ENCODE results near the gene UBE2V1. TPM values are rescaled to one million over a fixed set of nuclear protein-coding genes. Genes with fewer than 3 reads are reported as not detected.
"Not testable (repeated sequence)": the region's sequence is repeated elsewhere in the genome, so short reads cannot be mapped to it uniquely, and the experiment has no call there.

Gene UBE2V1
- total RNA-seq, 1 experiment from 2014 or later = 105 TPM

DNA sequence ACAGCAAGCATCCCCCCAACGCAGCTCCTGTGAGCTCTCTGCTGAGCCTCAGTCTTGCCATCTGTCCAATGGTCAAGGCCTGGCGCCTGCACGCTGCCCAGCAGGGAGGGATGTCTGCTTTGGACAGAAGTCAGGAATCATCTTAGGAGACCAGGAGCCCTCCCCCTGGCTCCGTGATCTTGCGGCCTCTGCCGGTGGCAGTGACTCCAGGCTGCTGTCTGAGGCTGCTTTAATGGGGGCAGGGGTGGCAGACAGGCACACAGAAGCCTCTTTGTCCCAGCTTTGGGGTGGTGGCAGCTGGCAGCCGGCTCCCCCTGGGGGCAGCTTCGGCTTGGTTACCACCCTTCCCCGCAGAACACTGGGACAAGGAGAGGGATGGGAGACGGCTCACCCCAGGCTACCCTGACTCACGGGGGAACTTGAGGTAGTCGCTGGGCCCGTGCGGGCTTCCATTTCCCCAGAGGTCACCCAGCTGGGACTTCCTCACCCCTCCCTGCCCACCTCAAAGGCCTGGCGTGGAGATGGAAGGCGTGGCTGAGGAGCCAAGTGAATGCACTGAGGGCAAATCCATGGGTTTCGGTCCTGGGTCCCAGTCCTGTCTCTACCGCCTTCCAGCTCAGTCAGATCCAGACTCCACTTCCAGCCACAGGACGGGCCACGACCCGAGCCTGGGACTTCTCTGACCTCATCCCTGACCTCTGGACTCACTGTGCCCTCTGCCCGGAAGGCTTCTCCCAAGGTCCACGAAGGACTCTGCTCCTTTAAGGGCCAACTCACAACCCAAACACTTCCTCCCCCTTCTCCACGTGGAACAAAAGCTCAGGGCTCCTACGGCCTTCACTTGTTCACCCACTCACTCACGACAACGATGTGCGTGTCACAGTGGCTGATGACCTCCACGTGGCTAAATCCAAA, 25.8 kb upstream of the UBE2V1 start:
- peak; percentile 53 for DNase-seq (ENCODE audit: extremely low read depth, low read depth)

DNA sequence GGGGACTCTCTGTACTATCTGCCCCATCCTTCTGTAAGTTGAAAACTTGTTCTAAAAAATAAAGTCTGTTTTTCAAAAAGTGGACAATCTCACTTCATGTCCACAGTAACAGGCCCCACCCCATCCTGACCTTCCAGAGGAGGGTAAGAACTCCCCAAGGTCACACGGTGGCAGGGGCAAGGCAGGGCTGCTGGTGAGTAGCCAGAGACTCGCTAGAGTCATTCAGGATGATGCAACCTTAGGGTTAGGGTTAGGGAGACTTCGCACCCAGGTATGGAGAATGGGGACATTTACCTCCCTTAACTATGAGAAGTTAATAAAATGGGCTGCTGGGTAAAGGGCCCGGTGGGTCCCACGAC, 25.1 kb upstream of the UBE2V1 start:
- DNase-seq (ENCODE audit: extremely low read depth, low read depth) = no peak

DNA sequence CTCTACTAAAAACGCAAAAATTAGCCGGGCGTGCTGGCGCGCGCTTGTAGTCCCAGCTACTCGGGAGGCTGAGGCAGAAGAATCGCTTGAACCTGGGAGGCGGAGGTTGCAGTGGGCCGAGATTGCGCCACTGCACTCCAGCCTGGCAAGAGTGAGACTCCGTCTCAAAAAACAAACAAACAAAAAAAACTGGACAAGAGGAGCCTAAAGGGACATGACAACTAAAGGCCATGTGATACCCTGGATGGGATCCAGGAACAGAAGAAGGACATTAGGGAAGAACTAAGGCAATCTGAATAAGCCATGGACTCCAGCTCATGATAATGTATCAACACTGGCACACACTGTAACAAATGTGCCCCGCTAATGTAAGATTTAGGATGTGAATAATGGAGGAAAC, 24.8 kb upstream of the UBE2V1 start:
- not testable (repeated sequence) for DNase-seq (ENCODE audit: extremely low read depth, low read depth)

DNA sequence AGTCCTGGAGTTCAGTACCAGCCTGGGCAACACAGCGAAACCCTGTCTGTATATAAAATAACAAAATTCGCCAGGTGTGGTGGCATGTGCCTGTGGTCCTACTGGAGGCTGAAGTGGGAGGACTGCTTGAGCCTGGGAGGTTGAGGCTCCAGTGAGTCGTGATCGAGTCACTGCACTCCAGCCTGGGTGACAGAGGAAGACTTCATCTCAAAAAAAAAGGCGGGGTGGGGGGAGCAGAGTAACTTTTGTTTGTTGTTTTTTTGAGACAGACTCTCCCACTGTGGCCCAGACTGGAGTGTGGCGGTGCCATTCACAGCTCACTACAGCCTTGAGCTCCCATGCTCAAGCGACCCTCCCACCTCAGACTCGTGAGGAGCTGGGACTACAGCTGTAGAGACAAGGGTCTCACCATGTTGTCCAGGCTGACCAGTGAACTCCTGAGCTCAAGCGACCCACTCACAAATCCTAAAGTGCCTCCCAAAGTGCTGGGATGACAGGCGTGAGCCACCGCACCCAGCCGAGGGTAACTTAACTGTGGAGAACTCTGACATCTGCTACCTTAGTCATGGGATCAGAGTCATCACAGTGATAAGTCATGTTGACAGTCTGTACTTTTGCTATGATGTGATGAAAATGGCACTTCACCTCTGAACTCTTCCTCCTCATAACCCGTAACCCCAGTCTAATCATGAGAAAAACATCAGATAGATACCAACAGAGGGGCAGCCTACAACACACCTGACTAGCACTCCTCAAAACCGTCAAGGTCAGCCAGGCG, 24.1 kb upstream of the UBE2V1 start:
- DNase-seq (ENCODE audit: extremely low read depth, low read depth) = no peak

DNA sequence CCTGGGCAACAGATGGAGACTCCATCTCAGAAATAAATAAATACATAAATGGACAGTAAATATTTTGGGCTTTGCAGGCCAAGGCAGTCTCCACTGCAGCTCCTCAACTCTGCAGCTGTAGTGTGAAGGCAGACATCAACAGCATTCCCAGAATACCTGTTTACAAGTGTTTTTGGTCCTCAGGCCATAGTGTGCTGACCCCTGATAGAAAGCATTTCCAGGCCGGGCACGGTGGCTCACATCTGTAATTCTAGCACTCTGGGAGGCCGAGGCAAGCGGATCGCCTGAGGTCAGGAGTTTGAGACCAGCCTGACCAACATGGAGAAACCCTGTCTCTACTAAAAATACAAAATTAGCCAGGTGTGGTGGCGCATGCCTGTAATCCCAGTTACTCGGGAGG, 22.2 kb upstream of the UBE2V1 start:
- DNase-seq (ENCODE audit: extremely low read depth, low read depth) = not testable (repeated sequence)

DNA sequence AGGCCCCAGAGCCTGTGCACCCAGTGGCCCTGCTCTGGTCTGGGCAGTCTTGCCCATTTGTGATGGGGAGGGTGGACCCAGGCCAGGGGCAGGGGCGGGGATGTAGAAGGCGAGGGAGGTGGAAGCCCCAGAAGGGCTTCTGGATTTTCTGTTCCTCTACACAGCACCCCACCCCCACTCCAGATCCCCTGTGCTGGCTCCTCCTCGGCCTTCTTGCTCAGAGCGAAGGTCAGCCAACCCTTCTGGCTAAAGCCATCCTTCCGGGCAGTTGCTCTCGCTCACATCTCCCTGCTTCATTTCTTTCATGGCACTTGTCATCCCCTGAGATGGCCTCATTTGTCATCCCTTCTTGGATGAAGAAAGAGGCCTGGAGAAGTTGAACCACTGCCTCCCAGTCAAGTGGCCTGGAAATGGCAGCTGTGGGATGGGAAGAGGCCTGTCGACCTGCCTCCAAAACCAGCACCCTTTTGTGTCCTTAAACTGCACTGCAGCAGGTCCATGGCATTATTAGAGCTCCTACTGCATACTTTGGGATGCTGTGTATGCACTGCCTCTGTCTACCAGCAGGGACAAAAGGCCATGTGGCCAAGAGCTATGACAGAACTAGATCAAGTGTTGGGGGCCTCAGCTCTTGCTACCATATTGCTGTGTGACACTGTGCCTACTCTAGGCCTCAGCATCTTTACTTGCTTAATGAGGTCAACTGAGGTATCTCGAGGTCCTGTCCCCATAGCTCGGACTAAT, 20.7 kb upstream of the UBE2V1 start:
- DNase-seq (ENCODE audit: extremely low read depth, low read depth) = no peak

DNA sequence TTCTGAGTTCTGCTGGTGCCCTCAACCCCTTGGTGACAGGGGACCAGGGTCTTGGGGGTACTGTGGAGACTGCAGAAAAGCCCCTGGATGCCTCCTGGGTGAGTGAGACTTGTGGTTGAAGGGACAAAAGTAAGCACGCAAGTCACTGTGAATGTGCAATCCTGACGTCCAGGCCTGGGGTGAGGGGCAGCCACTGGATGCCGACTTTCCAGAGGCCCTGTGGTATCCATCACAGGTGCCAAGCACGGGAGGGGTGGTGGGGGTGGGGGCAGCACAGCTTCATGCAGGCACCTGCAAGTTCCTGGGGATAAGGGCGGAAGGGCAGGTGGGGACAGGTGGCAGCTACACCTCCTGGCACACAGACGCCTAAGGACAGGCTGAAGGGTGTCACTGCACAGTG, 20.1 kb upstream of the UBE2V1 start:
- no peak for DNase-seq (ENCODE audit: extremely low read depth, low read depth)

DNA sequence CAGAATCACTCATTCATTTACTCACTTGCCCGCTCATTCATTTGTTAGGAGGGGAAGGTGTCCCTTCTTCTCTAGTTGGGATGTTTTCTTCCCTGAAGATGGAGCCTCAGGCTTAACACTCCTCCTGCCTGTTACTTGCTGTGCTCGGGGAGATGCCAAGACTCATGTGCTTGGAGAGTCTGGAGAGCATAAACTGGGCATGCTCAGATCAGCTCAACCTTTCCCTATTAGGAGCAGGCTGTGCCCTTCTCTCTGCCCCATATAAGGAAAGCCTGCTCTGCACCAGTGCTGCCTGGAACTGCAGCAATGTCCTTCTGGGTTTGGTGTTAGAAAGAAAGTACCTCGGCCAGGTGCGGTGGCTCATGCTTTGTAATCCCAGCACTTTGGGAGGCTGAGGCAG, 18.0 kb upstream of the UBE2V1 start:
- DNase-seq (ENCODE audit: extremely low read depth, low read depth) = no peak

DNA sequence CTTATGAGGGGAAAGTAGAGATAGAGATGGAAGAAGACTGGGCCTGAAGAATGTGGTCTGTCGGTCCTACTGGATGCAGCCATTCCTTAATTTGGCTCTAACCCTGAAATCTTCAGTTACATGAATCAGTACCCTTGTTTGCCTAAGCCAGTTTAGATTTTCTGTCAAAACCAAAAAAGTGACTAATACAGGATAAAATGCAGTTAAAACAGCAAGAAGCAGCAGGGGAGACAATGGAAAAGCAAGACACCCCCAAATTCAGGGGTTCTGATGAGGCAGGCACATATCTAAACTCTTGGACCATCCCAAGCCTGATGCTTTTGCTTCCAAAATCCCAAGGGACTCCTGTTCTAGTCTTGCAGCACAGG, 17.4 kb upstream of the UBE2V1 start:
- no peak for DNase-seq (ENCODE audit: extremely low read depth, low read depth)

DNA sequence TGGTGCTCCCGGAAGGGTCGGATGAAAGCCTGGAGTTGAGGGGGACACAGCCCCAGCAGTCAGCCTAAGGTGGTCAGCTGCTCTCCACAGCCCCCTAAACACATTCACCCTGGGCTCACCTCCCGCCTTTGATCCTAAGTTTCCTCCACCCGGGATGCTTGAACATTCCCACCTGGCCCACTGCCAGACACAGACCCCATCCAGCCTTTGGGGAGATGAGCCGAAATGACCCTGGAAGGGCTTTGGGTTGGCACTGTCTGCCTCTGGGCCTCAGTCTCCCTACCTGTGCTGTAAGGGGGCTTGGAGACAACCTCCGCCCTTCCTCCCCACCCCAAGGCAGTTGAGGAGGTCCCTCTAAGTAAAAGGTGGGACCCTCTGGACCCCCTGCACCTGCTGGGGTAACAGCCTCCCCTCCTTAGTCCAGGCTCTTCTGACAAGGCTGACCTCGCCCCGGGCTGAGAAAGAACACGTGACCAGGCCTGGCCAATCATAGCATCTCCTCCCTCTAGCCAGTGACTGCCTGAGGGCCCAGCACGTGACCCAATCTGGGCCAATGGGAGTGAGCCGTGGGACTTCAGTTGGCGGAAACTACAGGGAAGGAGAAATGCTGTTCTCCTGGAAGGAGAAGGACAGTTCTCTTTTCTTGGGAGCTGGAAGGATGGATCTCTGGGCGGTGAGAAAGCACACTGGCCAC, 16.9 kb upstream of the UBE2V1 start:
- DNase-seq (ENCODE audit: extremely low read depth, low read depth) = no peak

DNA sequence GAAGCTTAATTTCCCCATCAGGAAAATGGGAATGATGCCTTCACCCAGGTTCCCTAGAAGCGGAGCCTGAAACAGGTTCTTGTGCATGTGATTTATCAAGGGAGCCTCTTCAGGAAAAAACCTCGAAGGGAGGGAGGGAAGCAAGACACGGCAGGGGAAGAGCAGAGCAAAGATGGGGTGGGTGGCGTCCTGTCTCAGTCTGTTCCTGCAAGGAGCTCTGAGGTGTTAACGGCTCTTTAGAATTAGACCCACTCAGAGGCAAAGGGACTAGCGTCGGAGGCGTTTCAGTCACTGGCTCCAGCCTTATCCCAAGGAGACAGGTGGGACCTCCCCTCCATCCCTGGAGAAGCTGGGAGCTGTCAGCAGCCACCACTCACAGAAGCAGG, 15.6 kb upstream of the UBE2V1 start:
- DNase-seq (ENCODE audit: extremely low read depth, low read depth) = no peak

DNA sequence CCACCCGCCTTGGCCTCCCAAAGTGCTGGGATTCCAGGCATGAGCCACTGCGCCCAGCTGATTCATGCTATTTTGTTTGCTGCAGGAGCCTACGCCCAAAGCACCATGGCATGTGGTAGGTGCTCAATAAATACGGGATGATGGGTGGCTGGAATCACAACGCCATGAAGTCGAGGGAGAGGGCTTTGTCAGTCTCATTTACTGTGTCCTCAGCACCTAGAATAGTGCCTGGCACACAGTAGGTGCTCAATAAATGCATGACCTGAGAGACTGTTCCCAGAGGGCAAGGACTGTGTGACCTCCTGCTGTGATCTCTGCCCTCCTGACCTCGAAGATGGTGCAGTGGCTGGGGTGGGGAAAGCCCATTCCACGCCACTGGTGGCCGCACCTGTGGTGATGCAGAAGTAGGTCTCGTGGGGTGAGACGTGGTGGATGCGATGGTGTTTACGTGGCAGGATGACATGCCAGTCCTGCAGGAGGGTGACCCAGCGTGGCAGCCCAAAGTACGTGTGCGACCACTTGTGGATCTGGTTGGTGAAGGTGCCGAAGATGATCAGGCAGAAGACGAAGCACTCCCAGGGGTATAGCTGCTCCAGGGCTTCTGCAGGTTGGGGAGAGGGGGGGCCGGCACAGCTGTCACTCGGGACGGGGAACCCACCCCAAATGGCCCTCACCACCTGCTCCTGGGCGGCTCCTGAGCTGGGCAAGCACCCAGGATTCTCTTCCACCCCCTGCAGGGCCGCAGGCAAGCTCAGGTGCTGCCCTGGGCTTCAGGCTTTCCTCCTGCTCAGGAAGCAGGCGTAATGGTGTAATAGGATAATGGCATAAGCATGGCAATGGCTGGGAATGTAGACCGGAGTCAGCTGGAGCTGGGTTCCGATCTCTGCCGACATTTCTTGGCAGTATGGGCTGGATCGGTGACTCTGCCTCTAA, 14.9 kb upstream of the UBE2V1 start:
- DNase-seq (ENCODE audit: extremely low read depth, low read depth) = no peak

DNA sequence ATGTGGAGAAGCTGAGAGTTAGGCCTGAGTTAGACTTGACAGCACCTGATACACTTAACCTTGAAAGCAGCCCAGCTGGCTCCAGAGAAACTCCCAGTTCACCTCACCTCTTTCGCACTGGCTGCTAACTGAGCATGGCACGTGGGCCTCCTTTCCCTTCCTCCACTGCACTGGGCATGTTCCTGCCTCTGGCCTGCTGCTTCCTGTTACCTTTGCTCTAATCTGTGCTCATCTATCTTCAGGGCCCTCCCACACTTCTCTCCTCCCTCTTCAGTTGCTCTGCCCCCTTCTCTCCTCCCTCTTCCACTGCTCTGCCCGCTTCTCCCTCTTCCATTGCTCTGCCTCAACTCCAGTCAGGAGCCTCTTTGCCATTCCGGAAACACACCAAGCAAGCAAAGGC, 13.7 kb upstream of the UBE2V1 start:
- DNase-seq (ENCODE audit: extremely low read depth, low read depth) = no peak

DNA sequence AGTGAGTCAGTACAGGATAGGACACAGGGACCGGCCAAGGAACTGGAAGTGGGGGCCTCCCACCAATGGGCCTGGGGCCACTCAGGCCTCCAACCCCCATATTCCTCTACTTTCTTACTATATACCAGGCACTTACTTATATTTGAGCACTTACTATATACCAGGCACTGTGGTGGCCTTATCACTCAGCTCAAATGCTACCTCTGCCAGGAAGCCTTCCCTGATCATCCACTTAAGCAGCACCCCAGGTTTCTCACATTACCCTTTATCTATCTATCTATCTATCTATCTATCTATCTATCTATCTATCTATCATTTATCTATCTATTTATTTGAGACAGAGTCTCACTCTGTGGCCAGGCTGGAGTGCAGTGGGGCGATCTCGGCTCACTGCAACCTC, 12.3 kb upstream of the UBE2V1 start:
- DNase-seq (ENCODE audit: extremely low read depth, low read depth) = no peak

DNA sequence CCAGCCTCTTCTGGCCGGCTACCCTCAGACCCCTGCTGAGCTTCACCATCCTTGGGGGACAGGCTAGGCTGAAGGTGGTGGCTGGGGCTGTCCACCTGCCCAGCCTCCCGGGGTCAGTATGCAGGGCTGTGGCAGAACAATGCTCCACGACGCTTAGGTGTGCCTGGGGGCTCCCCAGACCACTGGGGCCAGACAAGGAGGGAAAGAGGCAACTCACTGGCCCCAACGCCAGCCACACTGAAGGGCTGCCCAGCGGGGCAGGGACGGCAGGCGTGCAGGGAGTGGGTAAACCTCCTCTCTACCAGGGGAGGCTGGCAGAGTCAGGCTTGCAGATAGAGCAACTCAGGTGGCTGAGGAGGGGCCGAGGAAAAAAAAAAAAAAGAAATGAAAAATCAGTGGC, 11.5 kb upstream of the UBE2V1 start:
- DNase-seq (ENCODE audit: extremely low read depth, low read depth) = no peak

DNA sequence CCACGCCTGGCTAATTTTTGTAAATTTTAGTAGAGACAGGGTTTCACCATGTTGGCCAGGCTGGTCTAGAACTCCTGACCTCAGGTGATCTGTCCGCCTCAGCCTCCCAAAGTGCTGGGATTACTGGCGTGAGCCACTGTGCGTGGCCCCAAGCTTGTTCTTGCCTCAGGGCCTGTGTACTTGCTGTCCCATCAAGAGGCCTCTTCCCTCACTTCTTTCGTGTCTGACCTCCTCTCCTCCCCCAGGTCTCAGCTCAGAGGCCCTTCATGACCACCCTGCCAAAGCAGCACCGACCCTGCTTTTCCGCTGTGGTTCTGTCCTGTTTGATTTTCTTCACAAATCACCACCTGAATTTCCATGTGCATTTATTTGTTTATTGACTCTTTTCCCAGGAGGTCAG, 10.5 kb upstream of the UBE2V1 start:
- no peak for DNase-seq (ENCODE audit: extremely low read depth, low read depth)

DNA sequence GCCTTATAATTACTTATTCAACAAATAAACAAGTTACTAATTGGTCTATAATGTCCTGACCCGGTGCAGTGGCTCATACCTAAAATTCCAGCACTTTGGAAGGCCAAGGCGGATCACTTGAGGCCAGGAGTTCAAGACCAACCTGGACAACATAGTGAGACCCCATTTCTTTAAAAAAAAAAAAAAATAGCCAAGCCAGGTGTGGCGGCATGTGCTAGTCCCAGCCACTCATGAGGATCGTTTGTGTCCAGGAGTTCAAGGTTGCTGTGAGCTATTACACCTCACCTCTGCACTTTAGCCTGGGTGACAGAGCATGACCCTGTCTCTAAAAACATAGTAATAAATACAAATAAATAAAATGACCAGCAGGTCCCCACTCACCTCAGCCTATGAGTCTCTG, 9.8 kb upstream of the UBE2V1 start:
- no peak for DNase-seq (ENCODE audit: extremely low read depth, low read depth)

DNA sequence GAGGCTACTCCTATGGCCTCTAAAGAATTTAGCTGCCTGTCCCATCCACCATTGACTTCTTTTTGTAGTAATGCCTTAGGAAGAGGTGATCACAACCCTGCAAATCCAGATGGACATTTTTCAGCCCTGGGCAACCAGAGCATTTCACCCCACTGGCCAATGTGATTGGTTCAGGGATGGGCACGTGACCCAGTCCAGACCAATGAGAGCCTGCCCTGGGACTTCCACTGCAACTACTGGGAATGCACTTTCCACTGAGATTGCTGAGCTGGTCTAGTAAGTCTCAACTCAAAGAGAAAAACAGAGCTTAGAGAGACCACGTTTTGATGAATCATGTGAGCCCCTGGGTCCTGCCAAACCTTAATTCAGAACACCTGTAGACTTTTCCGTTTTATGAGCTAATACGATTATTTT, 8.9 kb upstream of the UBE2V1 start:
- no peak for DNase-seq (ENCODE audit: extremely low read depth, low read depth)

DNA sequence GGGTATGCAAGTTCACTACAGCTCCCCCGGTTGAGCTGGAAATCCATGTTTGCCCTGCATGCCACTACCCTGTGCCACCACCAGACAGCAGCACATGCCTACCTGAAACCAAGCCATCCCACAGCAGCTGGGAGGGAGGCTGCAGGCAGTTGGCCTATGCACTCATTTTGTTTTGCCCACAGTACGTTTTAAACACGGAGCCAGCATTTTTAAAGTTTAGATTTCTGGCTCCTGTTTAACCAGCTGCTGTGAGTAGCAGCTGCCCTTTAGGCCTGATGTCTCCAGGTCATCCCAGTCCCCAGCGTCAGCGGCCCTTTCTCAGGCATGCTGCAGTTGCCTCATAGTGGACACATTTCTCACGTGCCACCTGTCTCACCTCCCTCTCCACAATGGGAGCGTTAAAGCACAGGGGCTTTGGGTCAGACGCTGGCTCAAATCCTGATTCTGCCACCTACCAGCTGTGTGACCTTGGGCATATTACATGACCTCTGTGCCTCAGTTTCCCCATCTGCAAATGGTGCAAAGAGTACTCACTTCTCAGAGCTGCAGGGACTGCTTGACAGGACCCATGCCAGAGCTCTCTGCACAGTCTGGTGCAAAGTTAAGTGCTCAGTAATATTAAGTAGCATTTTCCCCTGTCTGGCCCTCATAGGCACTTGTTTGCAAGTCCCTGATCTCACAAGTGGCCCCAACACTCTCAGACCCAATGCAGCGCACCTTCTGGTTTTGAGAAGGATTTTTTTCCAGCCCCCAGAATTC, 8.2 kb upstream of the UBE2V1 start:
- DNase-seq (ENCODE audit: extremely low read depth, low read depth) = peak; percentile 76
